Measurements from ENCODE around the gene DTX1.

Gene DTX1

DNA sequence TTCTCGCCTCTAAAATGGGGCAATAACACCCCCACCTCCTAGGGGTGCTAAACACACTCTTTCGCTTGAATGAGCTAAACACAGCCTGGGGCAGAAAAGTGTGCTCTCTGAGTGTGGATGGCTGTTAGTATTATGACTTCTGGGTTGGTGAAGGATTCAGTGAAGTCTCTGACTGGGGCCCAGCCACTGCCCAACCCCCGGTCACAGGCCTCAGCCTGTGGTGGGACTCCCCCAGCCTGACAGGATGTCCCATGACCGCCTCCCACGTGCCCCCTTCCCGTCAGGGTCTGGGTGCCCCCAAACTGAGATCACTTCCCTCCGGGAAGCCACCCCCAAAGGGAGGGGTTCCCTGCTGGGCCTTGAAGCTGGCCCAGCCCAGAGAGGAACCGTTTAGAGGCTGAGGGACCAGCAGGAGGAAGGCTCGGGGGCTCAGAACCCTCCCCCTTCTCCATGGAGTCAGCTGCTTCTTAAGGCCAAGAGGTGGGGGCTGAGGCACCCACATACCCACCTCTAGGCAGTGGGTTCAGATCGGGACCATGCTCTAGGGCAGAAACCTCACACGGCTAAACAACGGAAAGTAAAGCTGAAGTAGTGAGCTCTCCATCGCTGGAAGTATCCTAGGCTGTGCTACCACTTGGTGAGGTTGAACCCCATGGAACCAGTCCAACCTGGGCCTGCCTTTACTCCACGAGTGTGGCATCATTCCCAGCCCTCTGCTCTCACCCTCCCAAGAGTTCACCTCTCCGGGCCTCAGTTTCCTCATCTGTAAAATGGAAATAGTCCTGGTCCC lies 13.8 kb downstream of the DTX1 start:
- peak in 1 of 4 experiments; percentile 36 for DNase-seq (ENCODE audit: low read depth in 4 of 4, low spot score in 1 of 4)

DNA sequence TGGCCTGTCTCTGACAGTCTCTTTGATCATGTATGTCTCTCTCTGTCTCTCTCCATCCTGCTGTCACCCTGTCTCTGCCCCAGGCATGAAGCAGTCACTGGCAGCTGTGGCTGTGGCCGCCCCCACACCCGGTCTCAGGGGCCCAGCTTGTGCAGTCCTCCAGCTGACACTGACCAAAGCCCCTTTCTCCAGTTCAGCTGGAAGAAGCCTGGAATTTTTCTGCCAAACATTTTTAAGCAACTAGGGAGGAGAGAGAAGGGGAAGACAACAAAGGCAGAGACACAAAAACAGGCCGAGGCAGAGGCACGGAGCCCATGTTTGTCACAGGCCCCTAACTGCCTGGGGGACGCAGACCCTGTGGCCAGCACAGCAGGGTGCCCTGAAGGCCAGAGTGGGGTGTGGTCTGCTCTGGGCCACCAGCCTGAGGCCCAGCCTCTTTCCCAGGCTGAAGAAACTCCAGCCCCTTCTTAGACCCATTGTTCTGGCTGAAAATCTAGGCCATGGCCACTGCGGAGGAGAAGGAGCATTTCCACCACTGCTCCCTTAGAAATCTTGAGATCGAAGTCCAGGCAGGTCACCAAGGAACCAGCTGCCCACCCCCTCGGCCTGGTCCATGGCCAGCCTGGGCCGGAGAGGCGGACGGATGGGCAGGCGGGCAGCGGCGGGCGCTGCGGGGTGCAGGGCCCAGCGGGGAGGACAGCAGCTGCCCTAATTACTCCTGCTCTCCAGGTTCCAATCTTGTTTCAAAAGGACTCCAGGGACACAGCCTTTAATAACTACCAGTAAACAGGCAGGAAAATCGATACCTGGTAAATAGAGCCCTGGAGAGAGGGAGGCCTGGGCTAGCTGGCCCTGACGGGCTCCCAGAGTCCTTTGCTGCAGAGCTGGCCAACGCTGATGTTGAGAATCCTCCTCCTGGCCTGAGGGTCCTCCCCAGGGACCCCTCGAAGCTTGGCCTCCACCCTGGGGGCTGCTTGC lies 14.9 kb downstream of the DTX1 start:
- DNase-seq (ENCODE audit: low read depth in 4 of 4, low spot score in 1 of 4): no peak

- no peak for DNase-seq (ENCODE audit: low read depth in 4 of 4, low spot score in 1 of 4)
These were observed 15.6 kb downstream of the DTX1 start for GRCh38 chr12:113072136-113072535.

DNA sequence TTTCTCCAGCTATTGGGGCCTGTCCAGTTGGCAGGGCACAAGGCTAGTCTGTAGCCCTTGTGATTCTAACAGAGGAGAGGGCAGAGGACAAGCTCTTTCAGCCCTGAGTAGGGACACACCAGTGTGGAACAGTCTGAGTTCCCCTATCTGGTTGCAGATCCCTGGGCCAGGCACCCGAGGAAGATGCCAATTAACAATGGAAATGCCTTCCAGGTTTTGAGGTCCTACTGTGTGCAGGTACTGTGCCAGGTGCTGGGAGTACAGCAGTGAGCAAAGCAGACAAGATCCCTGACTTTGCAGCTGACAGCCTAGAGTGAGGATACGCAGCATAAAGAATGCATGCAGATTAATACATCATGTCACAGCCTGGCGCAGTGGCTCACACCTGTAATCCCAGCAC lies 17.1 kb downstream of the DTX1 start:
- DNase-seq (ENCODE audit: low read depth in 4 of 4, low spot score in 1 of 4): no peak

DNA sequence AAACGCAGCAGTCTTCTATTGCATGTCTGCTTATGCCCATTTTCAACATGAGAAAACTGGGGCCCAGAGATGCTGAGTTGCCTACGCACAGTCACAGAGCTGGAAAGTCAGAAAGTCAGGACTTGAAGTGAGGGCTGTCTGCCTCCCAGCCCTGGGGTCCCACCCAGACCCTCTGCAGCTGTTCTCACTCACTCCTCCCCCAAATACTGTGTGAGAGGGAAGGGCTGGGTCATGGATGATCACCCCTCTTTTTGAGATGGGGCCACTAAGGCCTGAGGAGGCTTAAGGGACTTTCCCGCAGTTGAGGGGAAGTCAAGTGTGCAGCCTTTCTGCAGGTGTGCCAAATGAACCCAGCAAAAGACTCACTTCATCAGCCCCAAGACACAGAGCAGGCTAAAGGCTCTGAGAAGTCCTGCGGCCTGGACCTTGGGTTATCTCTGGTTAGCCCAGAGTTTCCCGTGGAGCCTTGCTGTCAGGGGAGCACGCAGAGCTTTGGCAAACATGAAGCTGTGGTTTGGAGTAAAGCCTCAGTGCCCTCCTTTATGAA lies 18.7 kb downstream of the DTX1 start:
- DNase-seq (ENCODE audit: low read depth in 4 of 4, low spot score in 1 of 4): no peak

- DNase-seq (ENCODE audit: low read depth in 4 of 4, low spot score in 1 of 4): no peak
These were observed 20.7 kb downstream of the DTX1 start for GRCh38 chr12:113077057-113077858.

DNA sequence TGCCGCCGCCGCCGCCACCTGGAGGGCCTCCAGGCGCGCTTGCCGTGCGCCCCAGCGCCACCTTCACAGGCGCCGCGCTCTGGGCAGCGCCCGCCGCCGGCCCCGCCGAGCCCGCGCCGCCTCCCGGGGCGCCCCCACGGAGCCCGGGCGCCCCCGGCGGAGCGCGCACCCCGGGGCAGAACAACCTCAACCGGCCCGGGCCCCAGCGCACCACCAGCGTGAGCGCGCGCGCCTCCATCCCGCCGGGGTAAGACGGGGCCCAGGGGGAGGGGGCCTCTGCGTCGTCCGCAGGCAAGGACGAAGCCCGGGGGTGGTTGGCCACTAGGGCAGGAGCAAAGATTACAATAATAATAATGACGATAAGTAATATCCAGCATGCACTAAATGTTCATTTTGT lies 21.3 kb downstream of the DTX1 start:
- DNase-seq (ENCODE audit: low read depth in 4 of 4, low spot score in 1 of 4): no peak

- no peak for DNase-seq (ENCODE audit: low read depth in 4 of 4, low spot score in 1 of 4)
These were observed 25.3 kb downstream of the DTX1 start for GRCh38 chr12:113081873-113082272.

DNA sequence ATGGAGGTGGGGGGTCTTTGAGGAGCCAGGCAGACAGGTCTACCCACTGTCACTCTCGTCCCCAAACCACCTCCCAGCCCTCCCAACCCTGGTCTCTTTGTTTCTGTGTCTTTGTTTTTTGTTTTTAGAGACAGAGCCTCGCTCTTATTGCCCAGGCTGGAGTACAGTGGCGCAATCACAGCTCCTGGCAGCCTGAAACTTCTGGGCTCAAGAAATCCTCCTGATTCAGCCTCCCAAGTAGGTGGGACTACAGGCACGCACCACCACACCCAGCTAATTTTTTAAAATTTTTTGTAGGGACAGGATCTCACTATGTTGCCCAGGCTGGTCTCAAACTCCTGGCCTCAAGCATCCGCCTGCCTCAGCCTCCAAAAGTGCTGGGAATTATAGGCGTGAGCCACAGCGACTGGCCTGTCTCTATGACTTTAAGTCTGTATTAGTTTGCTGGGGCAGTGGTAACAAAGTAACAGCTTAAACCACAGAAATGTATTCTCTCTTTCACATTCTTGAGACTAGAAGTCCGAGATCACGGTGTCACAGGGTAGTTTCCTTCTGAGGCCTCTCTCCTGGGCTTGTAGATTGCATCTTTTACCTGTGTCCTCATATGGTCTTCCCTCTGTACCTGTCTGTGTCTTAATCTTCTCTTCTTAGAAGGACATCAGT lies 26.1 kb downstream of the DTX1 start:
- DNase-seq (ENCODE audit: low read depth in 4 of 4, low spot score in 1 of 4): no peak

DNA sequence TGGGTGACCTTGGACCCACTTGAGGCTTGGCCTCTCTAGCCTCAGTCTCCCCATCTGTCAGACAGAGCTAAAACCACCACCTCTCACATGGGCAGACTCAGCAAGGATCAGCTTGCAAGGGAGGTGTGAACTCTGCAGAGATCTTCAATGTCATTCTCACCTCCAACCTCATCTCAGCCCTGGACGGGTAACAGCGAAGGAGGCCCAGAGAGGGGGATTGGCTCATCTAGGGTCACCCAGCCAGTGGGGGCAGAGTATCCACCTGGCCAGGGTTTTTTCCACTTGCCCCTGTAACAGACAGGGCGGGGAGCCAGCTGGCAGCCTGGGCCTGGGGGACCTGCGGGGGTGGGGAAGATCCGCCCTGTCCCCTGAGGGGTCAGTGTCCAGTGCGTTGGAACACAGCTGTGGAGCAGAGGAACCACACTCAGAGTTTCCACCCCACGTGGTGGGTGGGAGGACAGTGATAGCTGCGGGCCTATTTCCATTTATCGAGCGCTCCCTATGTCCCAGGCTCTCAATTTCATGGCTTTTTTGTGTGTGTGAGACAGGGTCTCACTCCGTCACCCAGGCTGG lies 27.4 kb downstream of the DTX1 start:
- no peak for DNase-seq (ENCODE audit: low read depth in 4 of 4, low spot score in 1 of 4)

- DNase-seq (ENCODE audit: low read depth in 4 of 4, low spot score in 1 of 4): no peak
These were observed 30.0 kb downstream of the DTX1 start for GRCh38 chr12:113086249-113087164.

DNA sequence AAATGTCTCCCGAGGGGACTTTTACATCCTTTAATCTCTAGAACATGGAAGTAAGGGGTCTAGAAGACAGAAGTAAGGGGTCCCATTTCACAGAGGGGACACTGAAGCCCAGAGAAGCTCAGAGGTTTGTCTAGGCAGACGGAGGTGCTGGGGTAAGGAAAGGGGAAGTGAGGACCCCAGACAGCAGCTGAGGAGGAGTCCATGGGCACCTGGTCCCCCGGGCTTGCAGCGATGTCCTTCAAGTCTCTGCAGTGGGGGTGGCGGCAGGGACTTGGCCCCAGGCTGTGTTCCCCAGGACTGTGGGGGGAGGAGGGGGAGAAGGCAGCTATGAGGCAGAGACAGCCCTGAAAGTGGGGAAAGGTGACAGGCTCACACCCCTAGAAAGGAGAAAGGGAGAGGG lies 30.7 kb downstream of the DTX1 start:
- DNase-seq (ENCODE audit: low read depth in 4 of 4, low spot score in 1 of 4): no peak

GRCh38 chr12:113088037-113088436 lies 31.5 kb downstream of the DTX1 start:
- no peak for DNase-seq (ENCODE audit: low read depth in 4 of 4, low spot score in 1 of 4)

DNA sequence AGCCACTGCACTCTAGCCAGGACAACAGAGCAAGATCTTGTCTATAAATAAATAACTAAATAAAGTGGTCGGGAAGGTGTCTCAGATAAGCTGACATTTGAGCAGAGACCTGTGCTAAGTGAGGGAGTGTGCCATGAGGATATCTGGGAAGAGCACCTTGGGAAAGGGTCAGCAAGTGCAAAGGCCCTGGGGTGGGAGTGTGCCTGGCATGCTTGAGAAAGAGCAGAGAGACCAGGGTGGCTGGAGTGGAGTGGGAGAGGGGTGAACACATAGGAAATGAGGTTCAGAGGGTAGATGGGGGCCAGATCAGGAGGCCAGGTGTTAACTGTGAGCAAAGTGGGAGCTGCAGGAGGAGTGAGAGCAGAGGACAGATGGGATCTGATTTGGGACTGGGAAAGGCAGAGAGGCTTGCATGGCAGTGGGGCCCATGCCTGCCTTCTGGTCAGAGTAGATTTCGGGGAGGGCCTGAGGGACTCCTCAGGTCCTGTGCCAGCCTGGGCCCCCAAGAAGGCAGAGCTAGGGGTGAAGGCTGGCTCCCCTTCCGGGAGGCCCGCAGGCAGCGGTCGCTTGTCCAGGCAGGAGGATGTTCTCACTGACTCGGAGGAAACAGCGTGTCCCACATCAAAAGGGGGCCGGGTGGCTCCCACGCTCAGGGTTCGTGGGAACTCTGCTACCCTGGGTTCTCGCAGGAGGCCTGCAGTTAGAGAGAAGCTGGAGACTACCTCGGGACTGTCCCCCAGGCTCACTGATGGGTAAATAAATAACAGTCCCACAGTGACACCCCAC lies 32.6 kb downstream of the DTX1 start:
- DNase-seq (ENCODE audit: low read depth in 4 of 4, low spot score in 1 of 4): peak in 2 of 4 experiments; percentile 49 to 57

DNA sequence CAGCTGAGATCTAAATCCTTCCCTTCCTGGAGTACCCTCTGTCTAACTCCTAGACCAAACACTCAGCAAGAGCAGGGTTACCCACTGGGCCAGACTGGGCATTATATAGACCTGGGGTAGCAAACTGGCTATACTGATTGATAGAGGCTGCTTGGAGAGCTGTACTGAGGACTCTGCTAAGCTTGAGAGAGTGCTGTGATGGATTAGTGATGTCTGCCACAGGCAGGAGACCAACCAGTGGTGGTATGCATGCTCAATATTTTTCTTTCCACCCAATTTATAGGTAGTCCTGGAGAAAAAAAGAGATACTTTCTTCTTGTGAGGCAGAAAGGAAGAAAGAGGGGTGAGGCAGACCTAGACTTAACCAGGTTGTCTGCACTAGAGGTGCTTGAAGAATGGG lies 33.3 kb downstream of the DTX1 start:
- DNase-seq (ENCODE audit: low read depth in 4 of 4, low spot score in 1 of 4): no peak

GRCh38 chr12:113090740-113091139 lies 34.2 kb downstream of the DTX1 start:
- no peak for DNase-seq (ENCODE audit: low read depth in 4 of 4, low spot score in 1 of 4)

GRCh38 chr12:113091506-113091905 lies 35.0 kb downstream of the DTX1 start:
- DNase-seq (ENCODE audit: low read depth in 4 of 4, low spot score in 1 of 4): no peak
